Measurements from ENCODE around the gene RNF19B. TPM values are rescaled to one million over a fixed set of nuclear protein-coding genes. Genes with fewer than 3 reads are reported as not detected.

RNF19B gene
- total RNA-seq, 1 donor from 2014 or later, result 40.0 TPM

DNA sequence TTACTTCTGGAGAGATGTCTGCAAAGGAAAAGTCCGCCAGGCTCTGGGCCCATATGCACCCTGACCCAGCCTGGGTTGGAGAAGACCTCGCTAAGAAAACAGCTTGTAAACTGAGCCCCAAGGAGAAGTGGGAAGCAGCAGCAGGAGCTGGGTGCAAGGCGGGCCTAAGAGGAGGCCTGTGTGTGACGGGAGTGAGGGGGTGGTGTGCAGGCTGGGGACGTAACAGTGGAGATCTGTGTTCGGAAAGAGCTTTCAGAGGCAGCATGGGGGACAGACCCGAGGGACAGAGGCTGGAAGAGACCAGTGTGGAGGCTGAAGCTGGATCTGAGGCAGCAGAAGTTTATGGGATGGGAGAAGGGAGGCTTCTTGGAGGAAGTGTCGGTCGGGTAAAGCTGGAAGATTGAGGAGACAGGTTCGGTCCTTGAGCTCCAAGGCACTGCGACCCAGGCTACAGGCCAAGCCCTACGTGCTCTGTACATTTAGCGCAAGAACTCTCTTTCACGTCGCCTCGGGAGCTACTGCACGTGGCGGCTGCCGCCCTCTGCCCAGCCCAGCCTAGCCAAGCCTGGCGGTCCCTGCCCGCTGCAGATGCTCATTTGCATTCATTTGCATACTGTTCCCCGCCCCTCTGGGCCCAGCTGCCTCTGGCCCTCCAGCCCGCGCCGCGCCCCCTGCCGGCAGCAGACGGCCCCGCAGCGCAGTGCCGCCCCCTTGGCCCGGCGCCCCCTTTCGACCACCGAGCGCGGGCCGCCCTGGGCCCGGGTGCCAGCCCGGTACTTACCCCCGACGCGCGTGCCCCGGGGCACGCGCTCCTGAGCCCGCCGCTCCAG lies 72.0 kb downstream of the RNF19B start:
- DNase-seq (ENCODE audit: low spot score in 2 of 2), result no peak
- peaks cover 6% of the 10 kb centered on the region in 2 donors for H3K4me1 ChIP-seq
- H3K27me3 ChIP-seq, result no peaks in the 10 kb centered on the region
- TF ChIP-seq, protein P1, sequence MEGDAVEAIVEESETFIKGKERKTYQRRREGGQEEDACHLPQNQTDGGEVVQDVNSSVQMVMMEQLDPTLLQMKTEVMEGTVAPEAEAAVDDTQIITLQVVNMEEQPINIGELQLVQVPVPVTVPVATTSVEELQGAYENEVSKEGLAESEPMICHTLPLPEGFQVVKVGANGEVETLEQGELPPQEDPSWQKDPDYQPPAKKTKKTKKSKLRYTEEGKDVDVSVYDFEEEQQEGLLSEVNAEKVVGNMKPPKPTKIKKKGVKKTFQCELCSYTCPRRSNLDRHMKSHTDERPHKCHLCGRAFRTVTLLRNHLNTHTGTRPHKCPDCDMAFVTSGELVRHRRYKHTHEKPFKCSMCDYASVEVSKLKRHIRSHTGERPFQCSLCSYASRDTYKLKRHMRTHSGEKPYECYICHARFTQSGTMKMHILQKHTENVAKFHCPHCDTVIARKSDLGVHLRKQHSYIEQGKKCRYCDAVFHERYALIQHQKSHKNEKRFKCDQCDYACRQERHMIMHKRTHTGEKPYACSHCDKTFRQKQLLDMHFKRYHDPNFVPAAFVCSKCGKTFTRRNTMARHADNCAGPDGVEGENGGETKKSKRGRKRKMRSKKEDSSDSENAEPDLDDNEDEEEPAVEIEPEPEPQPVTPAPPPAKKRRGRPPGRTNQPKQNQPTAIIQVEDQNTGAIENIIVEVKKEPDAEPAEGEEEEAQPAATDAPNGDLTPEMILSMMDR (IDR thresholded peaks at IDR 0.05), result peak; percentile 5 to 14 (median 8)
- no peaks in the 10 kb centered on the region for H3K9me3 ChIP-seq
- no peaks in the 10 kb centered on the region for H3K36me3 ChIP-seq
- H3K4me3 ChIP-seq, result peak overlapping the region; percentile 49 to 60
- H3K27ac ChIP-seq, result no peak overlapping the region
- intact Hi-C loops (cut with DNase I), result no loop called here

DNA sequence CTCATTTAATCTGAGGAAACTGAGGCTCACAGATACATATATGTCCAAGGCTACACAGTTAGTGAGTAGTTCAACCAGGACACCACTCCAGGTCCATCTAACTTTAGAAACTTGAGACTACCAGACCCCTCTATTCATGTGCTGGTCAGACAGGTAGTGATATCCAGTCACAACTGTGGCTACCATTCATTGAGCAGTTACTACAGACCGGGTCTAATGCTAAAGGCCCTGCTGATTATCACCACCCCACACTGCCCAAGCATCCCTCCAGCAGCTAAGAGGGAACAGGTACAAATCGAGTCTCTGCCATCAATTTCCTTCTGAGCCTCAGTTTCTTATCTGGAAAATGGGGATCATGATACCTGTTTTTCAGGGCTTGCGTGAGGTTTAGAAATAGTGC lies 73.0 kb downstream of the RNF19B start:
- TF ChIP-seq, protein P1 (IDR thresholded peaks at IDR 0.05), result no peak
- no peak overlapping the region for H3K4me3 ChIP-seq
- no peak for DNase-seq (ENCODE audit: low spot score in 2 of 2)
- no peaks in the 10 kb centered on the region for H3K9me3 ChIP-seq
- H3K36me3 ChIP-seq, result no peaks in the 10 kb centered on the region
- H3K4me1 ChIP-seq, result peaks cover 6% of the 10 kb centered on the region in 2 donors
- H3K27ac ChIP-seq, result no peak overlapping the region
- intact Hi-C loops (cut with DNase I), result no loop called here
- no peaks in the 10 kb centered on the region for H3K27me3 ChIP-seq

DNA sequence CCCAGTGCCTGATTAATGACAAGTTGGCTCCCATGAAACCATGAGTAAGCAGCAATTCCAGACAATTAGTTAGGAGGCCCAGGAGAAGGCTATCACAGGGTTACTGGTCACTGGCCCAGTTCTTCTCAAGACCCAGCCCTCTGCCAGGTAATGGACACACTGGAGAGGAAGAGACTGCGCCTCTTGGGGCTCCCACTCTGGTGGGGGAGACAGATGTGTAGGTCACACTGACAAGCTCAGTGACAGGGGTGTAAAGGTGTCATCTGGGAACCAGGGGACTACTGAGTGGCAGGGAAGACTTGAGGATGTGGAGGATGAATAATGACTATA lies 73.4 kb downstream of the RNF19B start:
- H3K4me1 ChIP-seq, result peaks cover 6 to 7% of the 10 kb centered on the region in 2 donors

DNA sequence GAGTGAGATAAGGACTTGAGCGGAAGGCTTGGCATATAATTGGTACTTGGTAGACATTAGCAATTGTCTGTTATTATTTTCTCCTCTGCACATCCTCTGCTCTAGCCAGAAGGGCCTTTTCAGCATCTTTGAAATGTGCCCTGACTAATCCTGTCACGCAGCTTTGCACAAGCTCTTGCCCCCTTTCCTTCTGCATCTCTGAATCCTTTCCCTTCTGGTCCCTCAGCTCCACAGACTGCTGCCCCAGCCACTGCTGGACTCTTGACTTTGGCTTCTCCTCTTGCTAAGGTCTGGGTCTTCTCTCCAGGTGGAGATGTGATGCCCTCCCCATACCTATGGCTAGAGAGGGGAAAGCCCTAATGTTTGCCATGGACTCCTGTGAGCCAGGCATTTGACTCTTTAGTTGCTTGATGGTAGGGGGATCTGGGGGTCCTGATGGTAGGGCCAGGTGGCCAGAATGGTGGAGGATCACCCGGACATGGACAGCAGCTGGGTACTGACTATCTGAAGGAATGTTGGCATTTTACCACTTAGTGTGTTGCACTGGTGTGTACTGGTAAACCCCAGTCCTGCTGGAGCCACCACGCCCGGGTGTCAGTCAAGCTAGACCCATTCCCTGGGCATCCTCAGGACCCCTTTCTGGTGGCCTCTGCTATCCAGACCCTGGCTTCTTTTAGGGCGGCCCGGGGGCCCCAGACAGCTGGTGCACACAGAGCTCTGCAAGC lies 73.9 kb downstream of the RNF19B start:
- H3K9me3 ChIP-seq, result no peaks in the 10 kb centered on the region
- H3K4me3 ChIP-seq, result no peak overlapping the region
- no peak for DNase-seq (ENCODE audit: low spot score in 2 of 2)
- no peaks in the 10 kb centered on the region for H3K36me3 ChIP-seq
- H3K27ac ChIP-seq, result no peak overlapping the region
- TF ChIP-seq, protein P1 (IDR thresholded peaks at IDR 0.05), result no peak
- intact Hi-C loops (cut with DNase I), result no loop called here
- peaks cover 6 to 9% of the 10 kb centered on the region in 2 donors for H3K4me1 ChIP-seq
- no peaks in the 10 kb centered on the region for H3K27me3 ChIP-seq

More for the DNA sequence above, 73.4 kb downstream of the RNF19B start:
- no peaks in the 10 kb centered on the region for H3K27me3 ChIP-seq
- no peak overlapping the region for H3K27ac ChIP-seq
- no peaks in the 10 kb centered on the region for H3K36me3 ChIP-seq
- intact Hi-C loops (cut with DNase I), result no loop called here
- H3K9me3 ChIP-seq, result no peaks in the 10 kb centered on the region
- no peak for DNase-seq (ENCODE audit: low spot score in 2 of 2)
- TF ChIP-seq, protein P1 (IDR thresholded peaks at IDR 0.05), result no peak
- H3K4me3 ChIP-seq, result no peak overlapping the region

DNA sequence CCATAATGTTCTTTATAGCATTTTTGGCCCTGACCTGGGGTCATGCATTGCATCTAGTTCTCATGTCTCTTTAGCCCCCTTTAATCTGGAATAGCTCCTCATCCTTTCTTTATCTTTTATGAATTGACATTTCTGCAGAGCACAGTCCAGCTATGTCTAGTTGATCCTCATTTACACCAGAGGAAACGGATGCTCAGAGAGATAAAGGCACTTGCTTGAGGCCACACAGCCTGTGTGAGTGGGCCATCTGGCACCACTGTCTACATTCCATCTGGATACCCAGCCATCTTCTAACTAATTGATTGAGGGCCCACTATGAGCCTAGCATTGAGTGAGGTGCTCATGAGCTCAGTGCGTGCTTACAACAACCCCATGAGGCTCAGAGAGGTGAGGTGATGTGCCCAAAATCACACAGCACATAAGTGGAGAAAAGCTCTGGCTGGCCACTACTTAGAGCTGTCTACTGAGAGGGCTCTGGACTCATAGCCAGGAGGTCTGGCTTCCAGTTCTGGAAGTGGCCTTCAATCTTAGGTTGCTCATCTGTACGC lies 74.8 kb downstream of the RNF19B start:
- Histone ChIP-seq H3K9me3 (no peaks in the 10 kb centered on the region), H3K4me1 (peaks cover 6 to 9% of the 10 kb centered on the region in 2 donors), H3K4me3 (no peak overlapping the region), H3K27ac (no peak overlapping the region), H3K27me3 (no peaks in the 10 kb centered on the region), H3K36me3 (no peaks in the 10 kb centered on the region)
- DNase-seq (ENCODE audit: low spot score in 2 of 2), result no peak
- intact Hi-C loops (cut with DNase I), result no loop called here
- TF ChIP-seq, protein P1 (IDR thresholded peaks at IDR 0.05), result no peak

All from ascending aorta (tissue), 2 donors.